Neural progenitor cell (in vitro differentiated cells): ENCODE data around the gene TMEM63B. TPM values are rescaled to one million over a fixed set of nuclear protein-coding genes. Genes with fewer than 3 reads are reported as not detected.

ENCODE experiments used
- DNase-seq: peaks from one replicate; pipeline ENCODE4 v3.0.0-alpha.2; 2016; ENCODE audit warnings: low spot score
- H2AFZ ChIP-seq: fragments of 200-600 bp; sonication (generic); replicated peaks from 2 replicates; pipeline ENCODE4 v1.6.1; 2016; ENCODE audit warnings: antibody characterized with exemption
- H3F3A ChIP-seq: fragments of 200-600 bp; sonication (generic); 2 replicates; pipeline ENCODE4 v1.6.1; 2016; ENCODE audit warnings: antibody characterized with exemption, low read depth
- H3K27ac ChIP-seq: fragments of 200-600 bp; sonication (generic); 2 replicates; pipeline ENCODE4 v1.5.1; 2016; ENCODE audit warnings: mild to moderate bottlenecking
- H3K27me3 ChIP-seq: fragments of 200-600 bp; sonication (generic); 2 replicates; pipeline ENCODE4 v1.6.1; 2016; ENCODE audit warnings: mild to moderate bottlenecking, moderate library complexity
- H3K36me3 ChIP-seq: fragments of 200-600 bp; sonication (generic); 2 replicates; pipeline ENCODE4 v1.5.1; 2016
- H3K4me1 ChIP-seq: fragments of 200-600 bp; sonication (generic); 2 replicates; pipeline ENCODE4 v1.6.1; 2016; ENCODE audit warnings: mixed run types
- H3K4me2 ChIP-seq: fragments of 200-600 bp; sonication (generic); 2 replicates; pipeline ENCODE4 v1.6.1; 2016
- H3K4me3 ChIP-seq: fragments of 200-600 bp; sonication (generic); 2 replicates; pipeline ENCODE4 v1.5.1; 2016
- H3K79me2 ChIP-seq: fragments of 200-600 bp; sonication (generic); 2 replicates; pipeline ENCODE4 v1.6.1; 2016; ENCODE audit warnings: low read depth
- H3K9ac ChIP-seq: fragments of 200-600 bp; sonication (generic); 2 replicates; pipeline ENCODE4 v1.6.1; 2016
- H3K9me3 ChIP-seq: fragments of 200-600 bp; sonication (generic); 2 replicates; pipeline ENCODE4 v1.5.1; 2016; ENCODE audit warnings: low read depth
- H4K20me1 ChIP-seq: fragments of 200-600 bp; sonication (generic); 2 replicates; pipeline ENCODE4 v1.6.1; 2016; ENCODE audit warnings: low read depth
- H3K27ac Mint-ChIP-seq: 3 replicates; pipeline ENCODE4 v1.8.0; 2021; ENCODE audit warnings: mixed read lengths
- H3K27me3 Mint-ChIP-seq: 2 replicates; pipeline ENCODE4 v1.8.0; 2022; ENCODE audit warnings: low read depth, mild to moderate bottlenecking, inconsistent platforms, moderate library complexity, mixed read lengths; ENCODE audit not compliant: insufficient read depth
- H3K36me3 Mint-ChIP-seq: 3 replicates; pipeline ENCODE4 v1.8.0; 2021; ENCODE audit warnings: mixed read lengths
- H3K4me1 Mint-ChIP-seq: 3 replicates; pipeline ENCODE4 v1.8.0; 2021; ENCODE audit warnings: mixed read lengths
- H3K4me3 Mint-ChIP-seq: 3 replicates; pipeline ENCODE4 v1.8.0; 2021; ENCODE audit warnings: mild to moderate bottlenecking, moderate library complexity, mixed read lengths
- H3K9me3 Mint-ChIP-seq: 3 replicates; pipeline ENCODE4 v1.8.0; 2020; ENCODE audit warnings: mixed read lengths
- EZH2 ChIP-seq: fragments of 200-600 bp; sonication (generic); IDR thresholded peaks from 2 replicates; pipeline ENCODE4 v1.6.1; 2017; ENCODE audit warnings: antibody characterized with exemption, mild to moderate bottlenecking, moderate library complexity
- EZH2phosphoT487 ChIP-seq: fragments of 200-600 bp; sonication (generic); IDR thresholded peaks from 2 replicates; pipeline ENCODE4 v1.6.1; 2017; ENCODE audit warnings: antibody characterized with exemption
- total RNA-seq: library from RNA; depleted of rRNA; stranded (reverse); fragments of >200 nt; gene quantifications from 2 replicates; pipeline ENCODE4 v1.2.3, GENCODE V29; 2015; ENCODE audit warnings: low replicate concordance
- TF ChIP-seq, protein P1 (sequence below): fragments of 200-600 bp; sonication (generic); IDR thresholded peaks from 2 replicates; pipeline ENCODE4 v1.5.1; 2017; ENCODE audit warnings: antibody characterized with exemption, mild to moderate bottlenecking

The TMEM63B gene
- total RNA-seq, 1 donor from 2014 or later, result 25.4 TPM

DNA sequence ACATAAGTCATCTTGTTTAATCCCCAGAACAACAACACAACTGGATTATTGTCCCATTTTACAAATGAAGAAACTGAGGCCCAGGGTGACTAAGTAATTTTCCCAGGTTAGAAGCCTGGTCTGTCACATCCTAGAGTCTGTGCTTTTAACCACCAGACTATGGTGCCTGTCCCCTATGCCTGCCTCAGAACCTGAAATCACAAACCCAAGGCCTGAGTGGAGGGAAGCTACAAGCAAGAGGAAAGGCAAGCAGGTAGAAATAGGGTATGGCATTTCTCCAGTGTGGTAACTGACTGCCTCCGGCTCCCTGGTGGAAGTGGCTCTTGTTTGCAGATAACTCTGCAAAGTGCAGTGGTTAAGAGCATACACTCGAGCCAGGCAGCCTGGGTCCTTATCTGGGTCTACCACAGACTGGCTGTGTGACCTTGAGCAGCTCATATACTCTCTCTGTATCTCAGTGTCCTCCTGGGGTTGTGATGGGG, 2.5 kb downstream of the TMEM63B start:
- H3K27ac ChIP-seq, result no peak overlapping the region
- peaks cover 4% of the 10 kb centered on the region for H3K36me3 Mint-ChIP-seq
- H3K4me3 Mint-ChIP-seq, result peak overlapping the region; percentile 79
- DNase-seq, result no peak
- H3K27me3 ChIP-seq, result no peaks in the 10 kb centered on the region
- H3K4me1 Mint-ChIP-seq, result peaks cover 56% of the 10 kb centered on the region
- H3K27me3 Mint-ChIP-seq, result peaks cover 8% of the 10 kb centered on the region
- TF ChIP-seq EZH2 (no peak), EZH2phosphoT487 (no peak)
- TF ChIP-seq, protein P1, sequence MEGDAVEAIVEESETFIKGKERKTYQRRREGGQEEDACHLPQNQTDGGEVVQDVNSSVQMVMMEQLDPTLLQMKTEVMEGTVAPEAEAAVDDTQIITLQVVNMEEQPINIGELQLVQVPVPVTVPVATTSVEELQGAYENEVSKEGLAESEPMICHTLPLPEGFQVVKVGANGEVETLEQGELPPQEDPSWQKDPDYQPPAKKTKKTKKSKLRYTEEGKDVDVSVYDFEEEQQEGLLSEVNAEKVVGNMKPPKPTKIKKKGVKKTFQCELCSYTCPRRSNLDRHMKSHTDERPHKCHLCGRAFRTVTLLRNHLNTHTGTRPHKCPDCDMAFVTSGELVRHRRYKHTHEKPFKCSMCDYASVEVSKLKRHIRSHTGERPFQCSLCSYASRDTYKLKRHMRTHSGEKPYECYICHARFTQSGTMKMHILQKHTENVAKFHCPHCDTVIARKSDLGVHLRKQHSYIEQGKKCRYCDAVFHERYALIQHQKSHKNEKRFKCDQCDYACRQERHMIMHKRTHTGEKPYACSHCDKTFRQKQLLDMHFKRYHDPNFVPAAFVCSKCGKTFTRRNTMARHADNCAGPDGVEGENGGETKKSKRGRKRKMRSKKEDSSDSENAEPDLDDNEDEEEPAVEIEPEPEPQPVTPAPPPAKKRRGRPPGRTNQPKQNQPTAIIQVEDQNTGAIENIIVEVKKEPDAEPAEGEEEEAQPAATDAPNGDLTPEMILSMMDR, result no peak
- H3K9me3 ChIP-seq, result no peaks in the 10 kb centered on the region
- no peak overlapping the region for H3K27ac Mint-ChIP-seq
- peaks cover 35% of the 10 kb centered on the region for H3K79me2 ChIP-seq
- H3K9ac ChIP-seq, result no peak overlapping the region
- no peaks in the 10 kb centered on the region for H3K9me3 Mint-ChIP-seq
- H3K4me3 ChIP-seq, result no peak overlapping the region
- peaks cover 22% of the 10 kb centered on the region for H3F3A ChIP-seq
- no peak overlapping the region for H3K4me2 ChIP-seq
- peaks cover 39% of the 10 kb centered on the region for H3K4me1 ChIP-seq
- H3K36me3 ChIP-seq, result no peaks in the 10 kb centered on the region
- peaks cover 24% of the 10 kb centered on the region for H4K20me1 ChIP-seq
- no peak overlapping the region for H2AFZ ChIP-seq

DNA sequence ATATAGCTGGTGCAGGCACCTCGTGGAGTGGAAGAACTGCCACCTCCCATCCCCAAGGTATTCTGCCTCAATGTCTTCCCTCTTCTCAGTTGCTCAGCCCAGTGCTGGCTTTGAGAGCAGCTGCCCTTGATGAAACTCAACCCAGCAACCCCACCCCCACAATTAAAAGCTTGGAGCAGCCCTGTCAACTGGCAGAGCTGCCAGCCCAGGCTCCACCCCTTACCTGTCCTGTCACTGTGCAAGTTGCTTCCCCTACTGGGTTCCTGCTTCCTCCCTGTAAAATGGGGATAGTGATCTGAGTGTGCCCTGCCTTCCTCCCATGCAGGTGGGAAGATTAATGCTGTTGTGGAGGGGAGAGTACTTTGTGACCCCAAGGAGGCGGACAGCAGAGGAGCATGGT, 4.5 kb downstream of the TMEM63B start:
- H3K79me2 ChIP-seq, result peaks cover 15% of the 10 kb centered on the region

DNA sequence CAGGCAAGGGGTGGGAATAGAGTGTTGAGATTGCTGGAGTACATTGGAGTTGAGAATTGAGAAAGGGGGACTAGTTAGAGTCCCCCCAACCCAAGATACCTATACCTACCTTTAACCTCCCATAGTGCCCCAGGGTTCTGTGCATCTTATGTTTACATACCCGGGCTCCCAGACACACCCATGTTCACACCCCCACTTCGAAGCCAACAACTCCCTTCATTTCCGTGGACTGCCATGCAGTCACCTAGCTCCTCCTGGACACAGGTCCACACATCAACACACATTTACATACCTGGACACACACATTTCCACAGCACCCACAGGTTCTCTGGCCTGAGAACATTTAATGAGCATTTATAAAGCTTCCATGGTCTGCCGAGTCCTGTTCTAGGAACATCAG, 5.1 kb downstream of the TMEM63B start:
- peaks cover 4% of the 10 kb centered on the region for H4K20me1 ChIP-seq
- no peak overlapping the region for H3K9ac ChIP-seq
- H3K27ac ChIP-seq, result peak overlapping the region; percentile 65
- no peak overlapping the region for H2AFZ ChIP-seq
- peak overlapping the region; percentile 38 for H3K4me3 Mint-ChIP-seq
- no peaks in the 10 kb centered on the region for H3K27me3 ChIP-seq
- H3K27ac Mint-ChIP-seq, result peak overlapping the region; percentile 64
- H3K4me1 ChIP-seq, result peaks cover 23% of the 10 kb centered on the region
- H3K4me1 Mint-ChIP-seq, result peaks cover 53% of the 10 kb centered on the region
- H3K36me3 Mint-ChIP-seq, result peaks cover 2% of the 10 kb centered on the region
- DNase-seq, result no peak
- H3K9me3 ChIP-seq, result no peaks in the 10 kb centered on the region
- TF ChIP-seq EZH2 (no peak), EZH2phosphoT487 (no peak)
- TF ChIP-seq, protein P1, result no peak
- H3K79me2 ChIP-seq, result peaks cover 11% of the 10 kb centered on the region
- H3K4me2 ChIP-seq, result no peak overlapping the region
- H3K27me3 Mint-ChIP-seq, result peaks cover 7% of the 10 kb centered on the region
- no peaks in the 10 kb centered on the region for H3K9me3 Mint-ChIP-seq
- H3K36me3 ChIP-seq, result no peaks in the 10 kb centered on the region
- no peak overlapping the region for H3K4me3 ChIP-seq
- H3F3A ChIP-seq, result peaks cover 23% of the 10 kb centered on the region

More for the DNA sequence above, 4.5 kb downstream of the TMEM63B start:
- Histone ChIP-seq H2AFZ (no peak overlapping the region), H3K9me3 (no peaks in the 10 kb centered on the region), H3K9ac (no peak overlapping the region), H3K27me3 (no peaks in the 10 kb centered on the region), H3K4me3 (no peak overlapping the region), H4K20me1 (peaks cover 4% of the 10 kb centered on the region), H3K27ac (no peak overlapping the region), H3K4me1 (peaks cover 23% of the 10 kb centered on the region), H3K4me2 (no peak overlapping the region), H3K36me3 (no peaks in the 10 kb centered on the region), H3F3A (peaks cover 23% of the 10 kb centered on the region)
- H3K27me3 Mint-ChIP-seq, result peaks cover 7% of the 10 kb centered on the region
- H3K4me1 Mint-ChIP-seq, result peaks cover 53% of the 10 kb centered on the region
- peaks cover 2% of the 10 kb centered on the region for H3K36me3 Mint-ChIP-seq
- H3K27ac Mint-ChIP-seq, result peak overlapping the region; percentile 64
- no peak for TF ChIP-seq EZH2phosphoT487
- TF ChIP-seq, protein P1, result no peak
- TF ChIP-seq EZH2, result no peak
- DNase-seq, result no peak
- peak overlapping the region; percentile 23 for H3K4me3 Mint-ChIP-seq
- H3K9me3 Mint-ChIP-seq, result no peaks in the 10 kb centered on the region
